GM21717 (cell line): ENCODE data around the gene CNTN5.

Source experiments
- ATAC-seq: cut with Tn5 transposase; IDR thresholded peaks from one replicate; pipeline ENCODE4 v1.9.1; 2021; ENCODE audit warnings: mild to moderate bottlenecking, moderate library complexity; ENCODE audit not compliant: unreplicated experiment

Gene CNTN5

DNA sequence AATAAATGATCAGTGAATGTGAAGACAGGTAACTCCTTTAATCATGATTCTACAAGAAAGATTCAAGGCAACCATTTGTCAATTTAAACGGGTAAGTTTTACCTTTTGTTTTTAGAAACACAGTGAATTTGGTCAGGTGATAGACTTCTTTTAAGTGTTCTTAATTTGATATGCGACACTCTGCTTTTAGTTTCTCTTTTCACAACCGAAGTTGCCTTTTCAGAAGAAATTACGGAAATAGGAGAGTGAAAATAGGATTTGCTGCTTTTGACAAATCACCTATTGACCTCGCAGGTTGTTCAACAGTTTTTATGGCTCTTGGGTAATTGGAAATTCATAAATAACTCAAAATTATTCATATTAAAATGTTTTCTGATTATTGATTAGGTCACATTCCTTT lies 142.1 kb downstream of the CNTN5 start:
- no peak for ATAC-seq

DNA sequence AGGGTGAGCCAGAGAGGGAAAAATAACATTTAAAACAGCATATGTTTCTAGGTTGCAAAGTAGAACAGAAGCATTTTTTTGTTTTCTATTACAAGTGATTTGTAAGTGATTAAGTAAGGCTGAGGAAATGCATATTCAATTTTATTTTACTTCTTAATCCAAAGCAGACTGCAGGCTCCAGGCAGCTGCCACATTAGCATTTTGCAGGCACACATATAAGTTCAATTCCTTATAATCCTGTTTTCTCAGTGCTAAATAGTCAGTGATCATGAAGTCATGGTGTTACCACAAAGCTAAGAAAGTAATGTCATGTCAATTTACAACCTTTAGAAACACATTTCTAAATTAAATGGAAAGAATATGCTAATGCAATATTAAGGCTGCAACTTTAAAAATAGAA lies 149.8 kb downstream of the CNTN5 start:
- no peak for ATAC-seq

DNA sequence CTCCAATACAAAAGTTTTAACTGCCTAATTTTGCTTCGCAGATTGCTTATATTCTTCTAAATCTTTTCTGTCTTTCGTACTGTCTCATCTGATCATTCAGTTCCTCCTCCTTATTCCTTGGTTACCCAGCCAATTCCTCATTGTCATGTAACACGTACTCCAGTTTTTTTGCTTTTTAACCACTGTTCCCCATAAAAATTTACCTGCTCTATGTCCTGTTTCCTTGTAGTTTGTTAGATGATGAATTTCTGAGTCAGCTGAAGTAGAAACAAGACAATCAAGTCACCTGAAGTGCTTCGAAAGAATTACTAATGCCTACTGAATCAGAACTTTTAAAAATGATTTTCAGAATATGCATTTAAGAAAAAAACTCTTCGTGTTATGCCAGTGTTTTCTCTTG lies 150.6 kb downstream of the CNTN5 start:
- ATAC-seq, result no peak

DNA sequence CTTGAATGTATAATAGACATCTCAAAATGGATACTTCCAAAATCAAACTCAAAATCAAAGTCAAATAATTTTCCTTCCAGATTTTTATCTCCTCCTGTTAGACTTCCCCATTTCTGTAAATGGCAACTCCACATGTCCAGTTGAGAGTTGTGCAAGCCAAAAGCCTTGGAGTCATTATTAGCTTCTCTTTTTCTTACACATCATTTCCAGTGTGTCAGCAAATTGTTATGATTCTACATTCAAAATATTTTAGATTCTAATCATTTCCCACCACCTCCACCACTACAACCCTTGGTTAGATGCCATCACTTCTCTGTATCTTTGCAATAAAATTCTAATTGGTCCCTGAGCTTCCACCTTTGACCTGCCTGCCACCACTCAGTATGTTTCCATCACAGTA lies 155.7 kb downstream of the CNTN5 start:
- no peak for ATAC-seq

DNA sequence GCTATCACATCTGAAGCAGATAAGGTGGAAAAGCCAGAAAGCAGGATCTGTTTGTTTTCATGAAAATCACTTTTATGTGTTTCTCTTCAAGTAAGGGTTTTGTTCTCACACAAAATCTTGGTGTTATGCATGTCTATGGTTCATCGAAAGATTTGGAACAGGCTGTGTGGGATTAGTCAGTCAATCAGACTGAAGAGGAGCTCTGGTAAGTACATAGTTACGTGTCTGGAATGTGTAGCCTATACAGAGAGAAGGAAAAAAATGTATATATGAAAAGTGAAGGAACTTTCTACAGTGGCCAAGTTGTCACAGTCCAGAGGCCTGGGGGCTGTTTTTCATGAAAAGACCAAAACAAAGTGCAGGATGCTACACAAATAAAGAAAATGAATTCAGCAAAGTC lies 156.7 kb downstream of the CNTN5 start:
- no peak for ATAC-seq

DNA sequence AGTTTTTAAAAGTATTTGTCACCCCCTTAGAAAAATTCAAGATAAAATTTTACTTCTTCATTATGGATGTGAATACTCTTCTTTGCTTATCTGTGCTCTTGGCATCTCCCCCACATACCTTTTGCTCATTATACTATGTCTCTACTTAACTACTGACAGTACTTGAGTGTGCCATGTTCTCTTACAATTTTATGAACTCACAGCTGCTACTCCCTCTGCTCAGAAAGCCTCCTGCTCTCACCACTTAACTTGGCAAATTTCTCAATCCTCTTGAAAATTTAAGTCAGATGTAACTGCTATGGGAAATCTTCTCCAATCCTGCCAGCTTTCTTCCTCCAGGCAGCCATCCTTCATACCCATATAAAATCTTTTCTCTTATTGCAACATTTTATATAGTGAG lies 163.4 kb downstream of the CNTN5 start:
- ATAC-seq, result no peak

DNA sequence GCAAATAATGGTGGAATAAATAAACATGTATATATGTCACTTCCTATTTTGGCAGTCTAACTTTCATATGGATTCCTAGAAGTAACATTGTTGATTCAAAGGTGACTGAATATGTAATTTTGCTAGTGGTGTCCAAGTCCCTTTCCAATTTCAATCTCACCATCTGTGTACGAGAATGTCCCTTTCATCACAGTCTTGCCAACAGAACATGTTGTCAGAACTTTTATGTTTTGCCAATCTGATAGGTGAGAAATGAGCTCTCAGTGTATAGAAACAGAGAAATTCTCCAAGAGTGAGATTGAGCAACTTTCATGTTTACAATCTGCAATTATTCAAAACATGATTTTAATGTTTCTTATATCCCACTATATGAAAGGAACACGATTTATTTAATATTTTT lies 167.5 kb downstream of the CNTN5 start:
- no peak for ATAC-seq

DNA sequence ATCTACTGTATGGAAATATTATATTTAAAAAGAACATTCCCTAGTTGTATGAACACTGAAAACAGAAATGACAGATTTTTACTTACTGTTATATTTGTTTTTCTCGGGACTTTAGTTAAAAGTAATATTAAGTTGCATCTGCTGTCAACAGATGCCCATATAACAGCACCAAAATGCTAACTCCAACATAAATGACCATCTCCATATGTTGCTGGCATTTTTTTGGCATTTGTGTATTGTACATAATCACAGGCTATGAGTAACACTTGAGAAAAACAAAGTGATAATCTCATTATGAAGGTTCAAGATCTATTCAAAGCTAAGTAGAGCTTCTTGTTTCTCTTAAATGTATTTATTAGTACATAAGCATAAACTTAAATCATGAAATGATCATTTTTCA lies 172.0 kb downstream of the CNTN5 start:
- ATAC-seq, result no peak

DNA sequence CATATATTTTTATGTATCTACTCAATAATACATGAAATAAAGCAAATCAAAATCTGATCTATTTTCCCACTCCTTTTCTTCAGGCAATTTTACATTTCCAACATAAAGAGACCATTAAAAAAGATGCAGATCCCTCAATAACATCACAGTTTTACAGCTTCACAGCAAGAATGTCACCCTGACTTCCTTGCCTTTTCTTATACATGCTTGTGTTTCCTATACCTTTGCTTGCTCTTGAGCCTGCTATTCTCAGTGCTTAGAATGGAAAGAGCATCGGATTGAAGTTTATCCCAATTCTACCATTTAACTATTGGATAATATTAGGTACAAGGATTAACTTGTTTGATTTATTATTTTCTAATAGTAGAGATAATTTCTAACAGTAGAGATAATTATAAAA lies 176.7 kb downstream of the CNTN5 start:
- ATAC-seq, result no peak

DNA sequence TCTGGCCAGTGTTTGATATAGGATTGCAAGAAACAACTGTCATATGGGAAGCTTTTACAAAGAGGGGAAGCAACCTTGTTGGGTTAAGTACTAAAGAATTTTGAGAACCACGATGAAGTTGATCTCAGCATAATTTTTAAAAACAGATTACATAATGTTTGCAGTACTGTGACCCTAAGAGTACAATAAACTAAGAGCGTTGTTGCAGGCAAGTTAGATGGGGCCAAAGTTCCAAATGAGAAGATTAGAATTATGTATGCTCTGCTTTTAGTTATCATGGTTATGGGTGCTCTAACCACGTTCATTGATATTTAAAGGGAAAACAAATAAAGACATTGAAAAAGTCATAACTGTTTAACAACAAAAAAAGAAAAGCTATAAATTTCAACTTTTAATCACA lies 177.5 kb downstream of the CNTN5 start:
- no peak for ATAC-seq

DNA sequence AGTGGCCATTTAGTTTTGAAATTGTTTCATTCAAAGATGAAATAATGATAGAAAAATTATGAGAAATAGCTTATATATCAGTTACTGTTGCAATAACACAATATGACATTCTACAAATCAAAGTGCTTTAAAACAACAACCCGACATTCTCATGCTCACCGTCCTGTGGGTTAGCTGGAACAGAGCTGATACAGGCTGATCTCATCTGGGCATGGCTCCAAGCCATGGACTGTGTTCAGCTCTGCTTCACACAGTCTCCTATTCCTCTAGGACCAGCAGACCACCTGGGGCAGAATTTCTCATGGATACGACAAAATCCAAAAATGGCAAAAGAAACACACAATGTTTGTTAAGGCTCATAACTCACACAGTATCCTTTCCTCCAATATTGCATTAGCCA lies 178.6 kb downstream of the CNTN5 start:
- no peak for ATAC-seq

DNA sequence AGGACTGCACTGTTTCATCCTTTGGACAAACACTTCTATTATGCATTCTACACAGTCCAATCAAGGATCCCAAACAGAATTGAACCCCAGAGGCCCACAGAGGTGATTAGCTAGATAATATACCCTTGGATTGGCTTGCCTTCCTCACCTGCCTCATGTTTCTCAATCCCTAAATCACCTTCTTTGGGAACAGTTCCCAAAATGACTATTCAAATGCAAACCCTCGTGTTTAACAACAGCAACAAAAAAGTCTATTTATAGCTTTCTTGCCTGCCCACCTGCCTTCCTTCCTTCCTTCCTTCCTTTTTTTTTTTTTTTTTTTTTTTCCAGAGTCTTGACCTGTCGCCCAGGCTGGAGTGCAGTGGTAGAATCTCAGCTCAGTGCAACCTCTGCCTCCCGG lies 180.0 kb downstream of the CNTN5 start:
- ATAC-seq, result no peak

DNA sequence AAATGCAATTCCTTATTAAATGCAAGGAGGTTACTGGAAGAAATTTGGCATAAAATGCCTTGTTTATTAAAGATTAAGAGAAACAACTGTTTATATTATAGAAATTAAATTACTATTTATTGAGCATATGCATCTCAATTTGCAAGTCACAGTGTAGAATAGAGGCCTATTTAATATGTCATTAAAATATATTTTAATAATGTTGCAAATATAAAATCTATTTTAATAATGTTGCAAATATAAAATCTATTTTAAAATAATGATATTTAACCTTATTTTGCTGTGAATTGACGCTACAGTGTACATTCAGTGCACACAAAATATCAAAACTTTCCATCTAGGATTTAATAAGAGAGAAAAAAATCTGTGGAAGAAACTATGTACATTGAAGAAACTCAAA lies 188.1 kb downstream of the CNTN5 start:
- ATAC-seq, result no peak

DNA sequence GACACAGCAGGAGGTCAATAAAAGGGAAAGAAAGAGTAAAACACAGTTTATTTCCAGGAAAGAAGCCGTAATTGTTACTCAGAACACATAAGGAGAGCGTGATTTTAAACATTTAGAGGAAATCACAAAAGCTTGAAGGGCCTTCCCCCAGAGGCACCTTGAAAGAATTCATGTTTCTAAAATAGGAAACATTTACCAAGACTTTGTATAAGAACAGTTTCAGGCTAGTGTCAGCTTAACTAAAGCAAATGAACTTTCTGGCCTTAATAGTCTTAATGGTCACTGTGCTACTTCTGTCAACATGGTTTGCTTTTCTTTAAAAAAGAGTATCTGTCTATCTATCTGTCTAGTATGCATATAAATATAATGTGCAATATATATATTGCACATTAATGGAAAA lies 208.8 kb downstream of the CNTN5 start:
- no peak for ATAC-seq

DNA sequence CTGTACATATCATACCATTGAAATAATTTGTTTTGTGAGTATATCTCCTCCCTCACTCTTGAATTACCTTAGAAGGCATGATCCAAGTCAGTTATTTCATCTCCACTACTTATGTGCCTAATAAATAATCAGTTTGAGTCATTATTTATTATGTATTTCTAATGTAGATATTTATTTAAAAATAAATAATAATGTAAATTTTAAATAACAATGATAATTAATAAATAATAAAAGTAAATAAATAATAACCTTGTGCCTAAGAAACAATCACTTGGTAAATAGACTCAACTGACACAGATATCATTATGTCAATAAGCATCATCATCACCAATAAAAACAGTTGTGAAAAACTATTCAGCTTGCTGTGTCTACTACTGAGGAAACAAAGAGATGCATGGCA lies 213.8 kb downstream of the CNTN5 start:
- no peak for ATAC-seq

DNA sequence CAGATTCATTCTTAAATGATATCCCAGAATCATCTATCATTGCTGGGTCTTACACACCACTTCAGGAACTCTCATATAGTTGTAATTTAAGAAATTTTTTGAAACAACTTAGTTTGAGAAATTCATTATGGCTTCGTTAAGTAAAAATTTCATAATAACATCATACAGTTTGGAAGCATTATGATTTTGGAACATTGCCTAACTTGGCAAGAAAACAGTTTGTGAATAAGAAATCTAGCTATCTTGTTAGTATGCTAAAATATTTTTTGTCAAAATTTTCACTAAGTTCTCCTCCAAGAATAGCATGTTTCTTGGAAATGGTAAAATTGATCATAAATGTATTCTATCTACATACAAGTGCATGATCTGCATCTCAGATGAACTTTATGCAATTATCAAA lies 217.7 kb downstream of the CNTN5 start:
- ATAC-seq, result no peak

DNA sequence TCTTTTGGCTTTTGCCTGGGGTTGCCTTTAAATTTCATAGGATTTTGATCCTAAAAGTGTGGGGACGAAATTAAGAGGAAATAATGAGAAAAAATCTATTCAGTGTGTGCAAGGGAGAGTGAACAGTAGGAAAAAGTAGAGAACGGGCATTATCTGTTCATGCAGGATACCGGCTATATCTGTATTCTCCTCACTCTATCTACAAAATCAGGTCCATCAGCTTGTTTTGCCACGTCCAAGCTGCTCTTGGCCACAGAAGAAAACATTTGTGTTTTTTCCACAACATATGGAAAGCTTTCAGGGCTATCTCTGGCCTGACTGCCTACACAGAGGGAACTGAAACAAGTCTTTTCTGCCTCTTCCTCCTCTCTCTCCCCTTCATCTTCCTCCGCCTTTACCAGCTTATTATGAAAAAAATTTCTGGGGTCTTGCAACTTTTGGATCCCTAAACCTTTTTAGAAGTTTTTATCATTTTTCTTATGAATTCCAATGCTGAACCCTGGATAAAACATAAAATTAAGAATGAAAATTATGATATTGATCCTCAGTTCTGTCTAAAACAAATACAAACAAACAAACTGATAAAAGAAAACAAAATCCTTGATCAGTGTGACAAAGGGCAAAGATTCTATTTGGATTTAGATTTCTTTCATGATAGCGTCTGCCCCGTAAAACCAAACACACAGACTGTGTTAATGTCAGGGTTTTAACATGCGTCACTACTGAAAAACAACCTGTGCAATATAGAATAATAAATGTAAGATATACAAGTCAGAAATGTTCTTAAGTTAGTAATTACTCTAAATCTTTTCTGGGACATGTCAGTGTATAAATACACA lies 219.7 kb downstream of the CNTN5 start:
- ATAC-seq, result no peak

DNA sequence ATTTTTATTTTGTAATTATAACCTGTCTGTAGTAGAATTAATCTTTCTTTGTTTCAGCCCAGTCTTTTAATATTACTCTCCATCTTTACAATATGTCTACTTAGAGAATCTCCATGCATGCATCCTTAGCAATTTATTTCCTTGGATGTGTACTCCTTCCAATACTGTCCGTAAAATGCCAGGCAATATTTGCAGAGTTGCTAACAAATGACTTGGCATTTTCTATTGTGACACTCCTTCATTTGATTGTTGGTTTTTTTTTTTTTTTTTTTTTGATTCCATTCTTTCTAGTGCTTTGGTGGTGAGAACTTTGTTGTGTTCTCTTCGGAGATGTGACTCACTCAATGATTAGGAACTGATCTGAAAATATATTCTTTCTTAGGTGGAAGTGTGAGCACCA lies 220.3 kb downstream of the CNTN5 start:
- ATAC-seq, result no peak

DNA sequence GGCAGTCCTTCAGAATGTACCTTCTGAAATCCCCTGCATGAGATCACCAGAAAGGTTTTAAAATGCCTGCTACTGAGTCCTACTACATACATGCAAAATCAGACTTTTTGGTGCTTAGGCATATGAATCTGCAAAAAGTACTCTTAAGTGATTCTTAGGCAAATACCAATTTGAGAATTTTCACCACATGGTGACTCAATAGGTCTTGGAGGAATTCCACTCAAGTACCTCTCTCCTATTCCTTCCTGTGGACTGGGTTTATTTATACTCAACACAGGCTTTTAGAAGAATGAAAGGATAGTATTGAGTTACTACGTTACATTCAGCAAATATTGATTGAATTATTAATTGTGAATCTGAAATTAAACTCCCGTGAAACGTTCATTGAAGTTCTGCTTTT lies 223.9 kb downstream of the CNTN5 start:
- no peak for ATAC-seq

DNA sequence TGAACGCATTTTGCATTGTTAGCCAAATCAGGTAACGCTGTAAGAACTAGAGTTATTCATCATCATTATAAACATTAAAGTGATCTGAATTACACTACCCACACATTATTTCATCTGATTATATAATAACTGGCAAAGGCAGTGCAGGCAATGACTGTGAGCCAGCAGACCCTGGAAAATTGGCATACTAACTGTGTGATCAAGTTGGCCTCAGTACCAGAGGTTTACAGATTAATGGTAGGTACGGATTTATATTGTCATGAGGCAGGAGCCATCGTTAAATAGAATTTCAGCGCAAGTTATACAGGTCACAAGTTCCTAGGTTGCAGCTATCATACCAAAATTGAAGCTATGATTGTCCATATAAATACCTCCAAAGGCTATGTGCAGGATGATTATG lies 225.4 kb downstream of the CNTN5 start:
- no peak for ATAC-seq

DNA sequence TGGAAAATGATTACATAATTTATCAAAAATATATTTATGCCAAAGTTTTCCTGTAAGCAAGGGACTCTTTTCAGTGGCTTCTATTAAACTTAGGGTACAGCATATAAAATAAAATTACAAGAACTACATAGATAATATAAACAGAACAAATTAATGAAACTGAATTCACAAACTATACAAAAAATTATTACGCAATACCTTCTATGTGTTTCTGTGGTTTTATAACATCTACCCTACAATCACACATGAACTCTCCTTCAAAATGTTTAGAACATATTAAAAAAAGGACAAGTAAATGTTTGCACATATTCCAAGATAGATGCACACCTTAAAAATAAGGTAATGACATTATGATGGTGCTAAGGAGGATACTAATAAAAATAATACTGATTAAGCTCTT lies 235.9 kb downstream of the CNTN5 start:
- ATAC-seq, result no peak

DNA sequence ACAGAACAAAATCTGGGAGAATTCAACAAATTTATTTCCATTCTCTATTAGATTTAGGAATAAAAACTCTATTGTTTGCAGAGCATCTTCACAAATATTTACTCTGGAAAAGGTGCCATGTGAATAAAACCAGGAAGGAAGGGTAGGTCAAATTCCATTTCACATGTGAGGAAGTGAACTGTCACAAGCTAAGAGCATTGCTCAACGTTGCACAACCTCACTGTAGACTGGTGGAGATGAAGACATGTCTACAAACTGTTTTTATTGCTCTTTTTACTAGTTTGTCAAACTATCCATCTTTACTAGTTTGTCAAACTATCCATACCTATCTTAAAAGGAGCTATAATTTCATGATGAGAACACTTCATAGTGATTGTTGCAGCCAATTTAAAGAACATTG lies 236.4 kb downstream of the CNTN5 start:
- no peak for ATAC-seq

DNA sequence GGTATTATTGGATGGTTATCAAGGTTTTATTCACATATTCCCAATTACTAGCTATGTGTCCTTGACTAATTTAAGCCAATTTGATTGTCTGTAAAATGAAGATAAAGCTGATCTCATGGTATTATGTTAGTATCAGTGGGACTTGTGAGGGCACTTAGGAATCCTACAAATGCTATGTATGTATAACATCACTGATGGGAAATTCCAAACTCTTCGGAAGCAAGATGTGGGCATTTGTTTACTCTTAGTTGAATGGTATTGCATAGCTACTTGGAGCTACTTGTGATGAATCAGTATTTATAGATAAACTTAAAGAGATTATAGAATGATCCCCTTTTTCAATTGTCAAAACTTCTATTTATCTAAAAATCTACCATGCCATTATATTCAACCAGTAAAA lies 239.9 kb downstream of the CNTN5 start:
- ATAC-seq, result no peak
